GM03348 (cell line): ENCODE results near the gene CCDC6.
"Not testable (repeated sequence)": the region's sequence is repeated elsewhere in the genome, so short reads cannot be mapped to it uniquely, and the experiment has no call there.

Experiments
- DNase-seq: peaks from one replicate; pipeline ENCODE4 v3.0.0; 2012; ENCODE audit warnings: low spot score

The CCDC6 gene

GRCh38 chr10:59754951-59755350 lies 151.4 kb downstream of the CCDC6 start:
- DNase-seq = no peak

DNA sequence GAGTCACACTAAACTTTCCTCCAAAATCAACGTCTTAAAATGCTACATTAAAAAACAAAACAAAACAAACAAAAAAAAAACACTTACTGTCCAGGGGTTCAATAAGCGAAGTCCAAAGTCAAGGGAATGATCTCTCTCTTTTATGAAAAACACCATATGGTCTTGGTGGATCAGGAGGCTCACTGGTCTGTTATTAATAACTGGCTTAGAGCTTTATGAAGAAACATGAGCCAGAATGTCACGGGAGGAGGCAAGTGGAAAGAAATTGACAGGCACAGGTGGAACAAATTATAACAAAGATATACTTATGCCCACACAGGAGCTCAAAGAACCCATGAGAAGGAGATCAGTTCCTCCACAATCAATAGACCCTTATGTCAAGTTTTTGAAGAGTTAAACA lies 153.1 kb downstream of the CCDC6 start, which contains the start of gene MRLN:
Gene MRLN, minus strand, starts transcription at position 189 of the 400 bp plus-strand sequence.
- no peak for DNase-seq

- no peak for DNase-seq
Observed at GRCh38 chr10:59752278-59752940, 153.9 kb downstream of the CCDC6 start.

DNA sequence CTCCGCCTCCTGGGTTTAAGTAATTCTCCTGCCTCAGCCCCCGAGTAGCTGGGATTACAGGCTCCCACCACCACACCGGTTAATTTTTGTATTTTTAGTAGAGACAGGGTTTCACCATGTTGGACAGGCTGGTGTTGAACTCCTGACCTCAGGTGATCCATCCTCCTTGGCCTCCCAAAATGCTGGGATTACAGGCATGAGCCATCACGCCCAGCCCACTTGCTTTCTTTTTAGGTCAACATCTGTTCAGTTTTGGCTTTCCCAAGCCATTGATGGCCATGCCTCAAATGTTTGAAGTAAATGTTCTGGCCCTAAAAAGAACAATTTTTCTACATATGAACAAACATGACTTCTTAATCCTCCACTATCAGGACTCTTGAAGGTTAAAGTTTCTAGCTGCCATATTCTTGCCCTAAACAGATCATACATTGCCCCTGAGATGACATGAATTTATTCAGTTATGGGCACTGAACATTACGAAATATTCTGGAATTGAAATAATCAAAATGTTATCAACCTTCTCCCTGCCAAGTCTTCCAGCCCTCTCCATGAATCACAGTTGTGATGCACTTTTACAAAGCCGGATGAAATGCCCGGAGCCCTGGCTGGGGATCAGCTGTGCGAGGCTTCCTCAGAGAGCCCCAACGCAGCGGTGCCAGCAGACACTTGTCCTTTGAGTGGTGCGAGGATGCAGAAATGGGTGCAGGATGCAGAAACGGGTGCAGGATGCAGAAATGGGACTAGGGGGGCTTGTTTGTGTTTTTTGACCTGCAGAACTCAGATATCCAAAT lies 156.0 kb downstream of the CCDC6 start:
- no peak for DNase-seq

DNA sequence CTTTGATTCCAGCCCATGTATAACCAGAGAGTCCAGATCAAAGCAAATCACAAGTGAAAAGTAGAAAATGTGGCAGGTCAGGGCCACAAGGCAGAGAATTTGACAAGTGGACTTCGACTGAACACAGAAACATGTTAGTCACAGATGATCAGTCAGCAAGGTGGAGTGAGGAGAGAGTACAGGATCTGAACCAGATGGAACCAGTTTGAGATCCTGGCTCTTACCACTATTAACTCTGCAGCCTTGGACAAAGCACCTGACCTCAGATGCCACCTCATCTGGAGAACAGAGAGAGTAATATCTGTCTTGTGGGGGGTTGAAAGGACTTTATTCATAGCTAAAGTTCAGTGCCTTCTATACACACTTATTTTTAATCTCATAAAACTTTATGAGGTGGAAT lies 157.5 kb downstream of the CCDC6 start:
- no peak for DNase-seq

- no peak for DNase-seq
Observed at GRCh38 chr10:59745163-59745650, 161.1 kb downstream of the CCDC6 start.

DNA sequence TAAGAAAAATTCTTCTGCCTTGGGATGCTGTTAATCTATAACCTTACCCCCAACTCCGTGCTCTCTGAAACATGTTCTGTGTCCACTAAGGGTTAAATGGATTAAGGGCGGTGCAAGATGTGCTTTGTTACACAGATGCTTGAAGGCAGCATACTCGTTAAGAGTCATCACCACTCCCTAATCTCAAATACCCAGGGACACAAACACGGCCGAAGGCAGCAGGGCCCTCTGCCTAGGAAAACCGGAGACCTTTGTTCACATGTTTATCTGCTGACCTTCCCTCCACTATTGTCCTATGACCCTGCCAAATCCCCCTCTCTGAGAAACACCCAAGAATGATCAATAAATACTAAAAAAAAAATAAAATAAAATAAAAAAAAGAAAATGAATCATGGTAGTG lies 161.6 kb downstream of the CCDC6 start:
- DNase-seq = not testable (repeated sequence)

GRCh38 chr10:59744156-59744555 lies 162.2 kb downstream of the CCDC6 start:
- DNase-seq = not testable (repeated sequence)

- no peak for DNase-seq
Observed at GRCh38 chr10:59741583-59741982, 164.8 kb downstream of the CCDC6 start.

DNA sequence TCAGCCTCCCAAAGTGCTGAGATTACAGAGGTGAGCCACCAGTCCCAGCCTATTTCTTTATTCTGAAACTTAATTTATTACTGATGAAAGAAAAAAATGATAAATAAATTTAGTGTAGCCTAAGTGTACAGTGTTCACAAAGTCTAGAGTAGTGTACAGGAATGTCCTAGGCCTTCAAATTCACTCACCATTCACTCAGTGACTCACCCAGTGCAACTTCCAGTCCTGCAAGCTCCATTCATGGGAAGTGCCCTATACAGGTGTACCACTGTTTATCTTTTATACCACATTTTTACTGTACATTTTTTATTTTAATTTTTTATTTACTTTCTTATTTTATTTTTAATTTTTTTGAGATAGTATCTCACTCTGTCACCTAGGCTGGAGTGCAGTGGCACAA lies 165.3 kb downstream of the CCDC6 start:
- DNase-seq = no peak
